Measurements from ENCODE around the gene HEG1. TPM values are rescaled to one million over a fixed set of nuclear protein-coding genes. Genes with fewer than 3 reads are reported as not detected.

The HEG1 gene
- total RNA-seq, 1 experiment from 2014 or later: 14.6 TPM

- Mint-ChIP-seq H3K4me3 (no peak overlapping the region), H3K9me3 (no peaks in the 10 kb centered on the region), H3K27ac (no peak overlapping the region), H3K36me3 (peaks cover 5% of the 10 kb centered on the region), H3K27me3 (ENCODE audit: low read depth) (no peaks in the 10 kb centered on the region), H3K4me1 (peaks cover 8% of the 10 kb centered on the region)
- no peak for ATAC-seq
- CTCF ChIA-PET: no interaction called here
- POLR2A ChIA-PET: interaction anchor here (0.6 kb wide), 1 partner anchor 254 kb away, joined by 3 read pairs; no protein-coding TSS in a partner anchor
- DNase-seq (ENCODE audit: low spot score): no peak
- TF ChIP-seq NFE2L1 (CRISPR knock-in tag; IDR thresholded peaks at IDR 0.05) (no peak), OVOL2 (CRISPR knock-in tag; IDR thresholded peaks at IDR 0.05; ENCODE audit: borderline replicate concordance) (no peak), RORB (CRISPR knock-in tag; IDR thresholded peaks at IDR 0.05) (no peak), NR2C2 (CRISPR knock-in tag; IDR thresholded peaks at IDR 0.05) (no peak)
Measured at GRCh38 chr3:125105116-125105515, 49.3 kb upstream of the HEG1 start.

- Mint-ChIP-seq H3K27me3 (ENCODE audit: low read depth) (no peaks in the 10 kb centered on the region), H3K9me3 (peaks cover 3% of the 10 kb centered on the region; the same call in 1 of the 2 replicates), H3K36me3 (peaks cover 5% of the 10 kb centered on the region), H3K4me1 (peaks cover 8% of the 10 kb centered on the region), H3K27ac (no peak overlapping the region), H3K4me3 (no peak overlapping the region)
- TF ChIP-seq MAX (CRISPR knock-in tag; IDR thresholded peaks at IDR 0.05) (no peak), ELF4 (CRISPR knock-in tag; IDR thresholded peaks at IDR 0.05; ENCODE audit: low read depth) (no peak), NFE2L1 (CRISPR knock-in tag; IDR thresholded peaks at IDR 0.05) (no peak), TCF7 (CRISPR knock-in tag; IDR thresholded peaks at IDR 0.05; ENCODE audit: low read depth) (no peak), ZNF281 (CRISPR knock-in tag; IDR thresholded peaks at IDR 0.05) (no peak), ESRRA (CRISPR knock-in tag; IDR thresholded peaks at IDR 0.05; ENCODE audit: borderline replicate concordance) (no peak), SMAD4 (CRISPR knock-in tag; IDR thresholded peaks at IDR 0.05) (no peak), KAT7 (CRISPR knock-in tag; IDR thresholded peaks at IDR 0.05; ENCODE audit: borderline replicate concordance) (no peak), ATF3 (CRISPR knock-in tag; conservative IDR thresholded peaks at IDR 0.05) (no peak), ZNF425 (CRISPR knock-in tag; conservative IDR thresholded peaks at IDR 0.05) (no peak)
- TF ChIP-seq, protein P1, sequence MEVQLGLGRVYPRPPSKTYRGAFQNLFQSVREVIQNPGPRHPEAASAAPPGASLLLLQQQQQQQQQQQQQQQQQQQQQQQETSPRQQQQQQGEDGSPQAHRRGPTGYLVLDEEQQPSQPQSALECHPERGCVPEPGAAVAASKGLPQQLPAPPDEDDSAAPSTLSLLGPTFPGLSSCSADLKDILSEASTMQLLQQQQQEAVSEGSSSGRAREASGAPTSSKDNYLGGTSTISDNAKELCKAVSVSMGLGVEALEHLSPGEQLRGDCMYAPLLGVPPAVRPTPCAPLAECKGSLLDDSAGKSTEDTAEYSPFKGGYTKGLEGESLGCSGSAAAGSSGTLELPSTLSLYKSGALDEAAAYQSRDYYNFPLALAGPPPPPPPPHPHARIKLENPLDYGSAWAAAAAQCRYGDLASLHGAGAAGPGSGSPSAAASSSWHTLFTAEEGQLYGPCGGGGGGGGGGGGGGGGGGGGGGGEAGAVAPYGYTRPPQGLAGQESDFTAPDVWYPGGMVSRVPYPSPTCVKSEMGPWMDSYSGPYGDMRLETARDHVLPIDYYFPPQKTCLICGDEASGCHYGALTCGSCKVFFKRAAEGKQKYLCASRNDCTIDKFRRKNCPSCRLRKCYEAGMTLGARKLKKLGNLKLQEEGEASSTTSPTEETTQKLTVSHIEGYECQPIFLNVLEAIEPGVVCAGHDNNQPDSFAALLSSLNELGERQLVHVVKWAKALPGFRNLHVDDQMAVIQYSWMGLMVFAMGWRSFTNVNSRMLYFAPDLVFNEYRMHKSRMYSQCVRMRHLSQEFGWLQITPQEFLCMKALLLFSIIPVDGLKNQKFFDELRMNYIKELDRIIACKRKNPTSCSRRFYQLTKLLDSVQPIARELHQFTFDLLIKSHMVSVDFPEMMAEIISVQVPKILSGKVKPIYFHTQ (CRISPR knock-in tag; IDR thresholded peaks at IDR 0.05): no peak
- DNase-seq (ENCODE audit: low spot score) (no peak), ATAC-seq (no peak)
- POLR2A ChIA-PET: interaction anchor here (0.6 kb wide), 1 partner anchor 254 kb away, joined by 3 read pairs; no protein-coding TSS in a partner anchor
- CTCF ChIA-PET: no interaction called here
Measured at GRCh38 chr3:125104639-125105038, 48.8 kb upstream of the HEG1 start.

DNA sequence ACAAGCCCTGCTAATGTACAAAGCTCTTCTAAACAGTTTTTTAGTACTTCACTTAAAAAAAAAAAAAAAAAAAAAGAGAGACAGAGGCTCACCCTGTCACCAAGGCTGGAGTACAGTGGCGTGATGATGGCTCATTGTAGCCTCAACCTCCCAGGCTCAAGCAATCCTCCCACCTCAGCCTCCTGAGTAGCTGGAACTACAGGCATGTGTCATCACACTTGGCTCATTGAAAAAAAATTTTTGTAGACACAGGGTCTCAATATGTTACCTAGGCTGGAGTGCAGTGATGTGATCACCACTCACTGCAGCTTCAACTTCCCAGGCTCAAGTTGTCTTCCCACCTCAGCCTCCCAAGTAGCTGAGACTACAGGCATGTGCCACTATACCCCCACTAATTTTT, 47.6 kb upstream of the HEG1 start:
- peaks cover 5% of the 10 kb centered on the region for H3K4me1 Mint-ChIP-seq
- ATAC-seq: no peak
- H3K36me3 Mint-ChIP-seq: peaks cover 5% of the 10 kb centered on the region
- no peak overlapping the region for H3K27ac Mint-ChIP-seq
- H3K9me3 Mint-ChIP-seq: peaks cover 3% of the 10 kb centered on the region; the same call in 1 of the 2 replicates
- no peak overlapping the region for H3K4me3 Mint-ChIP-seq
- ChIA-PET POLR2A (no interaction called here), CTCF (interaction anchor here (0.7 kb wide), 1 partner anchor 25 kb away, joined by 3 read pairs; no protein-coding TSS in a partner anchor)
- no peaks in the 10 kb centered on the region for H3K27me3 Mint-ChIP-seq (ENCODE audit: low read depth)
- DNase-seq (ENCODE audit: low spot score): no peak
- TF ChIP-seq NFE2L1 (CRISPR knock-in tag; IDR thresholded peaks at IDR 0.05) (no peak), GRHL2 (CRISPR knock-in tag; IDR thresholded peaks at IDR 0.05; ENCODE audit: insufficient replicate concordance, severe bottlenecking) (no peak), SMAD3 (CRISPR knock-in tag; IDR thresholded peaks at IDR 0.05; ENCODE audit: borderline replicate concordance) (no peak), CTCF (IDR thresholded peaks at IDR 0.05) (no peak)
- TF ChIP-seq, protein P2, sequence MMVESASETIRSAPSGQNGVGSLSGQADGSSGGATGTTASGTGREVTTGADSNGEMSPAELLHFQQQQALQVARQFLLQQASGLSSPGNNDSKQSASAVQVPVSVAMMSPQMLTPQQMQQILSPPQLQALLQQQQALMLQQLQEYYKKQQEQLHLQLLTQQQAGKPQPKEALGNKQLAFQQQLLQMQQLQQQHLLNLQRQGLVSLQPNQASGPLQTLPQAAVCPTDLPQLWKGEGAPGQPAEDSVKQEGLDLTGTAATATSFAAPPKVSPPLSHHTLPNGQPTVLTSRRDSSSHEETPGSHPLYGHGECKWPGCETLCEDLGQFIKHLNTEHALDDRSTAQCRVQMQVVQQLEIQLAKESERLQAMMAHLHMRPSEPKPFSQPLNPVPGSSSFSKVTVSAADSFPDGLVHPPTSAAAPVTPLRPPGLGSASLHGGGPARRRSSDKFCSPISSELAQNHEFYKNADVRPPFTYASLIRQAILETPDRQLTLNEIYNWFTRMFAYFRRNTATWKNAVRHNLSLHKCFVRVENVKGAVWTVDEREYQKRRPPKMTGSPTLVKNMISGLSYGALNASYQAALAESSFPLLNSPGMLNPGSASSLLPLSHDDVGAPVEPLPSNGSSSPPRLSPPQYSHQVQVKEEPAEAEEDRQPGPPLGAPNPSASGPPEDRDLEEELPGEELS (CRISPR knock-in tag; IDR thresholded peaks at IDR 0.05): no peak
- TF ChIP-seq, protein P3, sequence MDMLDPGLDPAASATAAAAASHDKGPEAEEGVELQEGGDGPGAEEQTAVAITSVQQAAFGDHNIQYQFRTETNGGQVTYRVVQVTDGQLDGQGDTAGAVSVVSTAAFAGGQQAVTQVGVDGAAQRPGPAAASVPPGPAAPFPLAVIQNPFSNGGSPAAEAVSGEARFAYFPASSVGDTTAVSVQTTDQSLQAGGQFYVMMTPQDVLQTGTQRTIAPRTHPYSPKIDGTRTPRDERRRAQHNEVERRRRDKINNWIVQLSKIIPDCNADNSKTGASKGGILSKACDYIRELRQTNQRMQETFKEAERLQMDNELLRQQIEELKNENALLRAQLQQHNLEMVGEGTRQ (CRISPR knock-in tag; IDR thresholded peaks at IDR 0.05): no peak
